ENCODE measurements around the gene SYP. TPM values are rescaled to one million over a fixed set of nuclear protein-coding genes. Genes with fewer than 3 reads are reported as not detected.

Gene SYP
- total RNA-seq, 2 donors from 2014 or later = 8.7 to 15.9 TPM

DNA sequence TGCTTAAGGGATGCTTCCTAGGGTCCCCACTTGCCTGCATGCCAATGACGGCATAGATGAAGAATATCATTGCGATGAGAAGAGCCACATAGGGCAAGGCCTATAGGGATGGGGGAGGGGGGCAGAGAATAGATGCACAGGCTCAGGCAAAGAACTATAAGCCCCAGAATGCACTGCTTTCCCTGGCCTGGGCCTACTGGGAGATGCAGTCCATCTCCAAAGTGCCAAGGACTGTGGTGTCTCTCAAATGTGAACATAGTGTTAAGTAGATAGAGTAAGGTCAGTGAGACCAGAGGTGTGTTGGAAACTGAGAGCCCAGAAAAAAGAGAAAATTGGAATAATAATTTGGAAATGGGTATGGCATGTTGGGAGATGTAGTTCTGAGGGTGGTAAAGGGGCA is 12.2 kb upstream of the SYP start:
- Mint-ChIP-seq H3K4me1 (ENCODE audit: low read depth) (no peaks in the 10 kb centered on the region), H3K9me3 (peaks cover 6 to 10% of the 10 kb centered on the region in 2 donors), H3K27ac (no peak overlapping the region), H3K4me3 (no peak overlapping the region), H3K36me3 (ENCODE audit: insufficient read depth in 2 of 2) (no peaks in the 10 kb centered on the region), H3K27me3 (ENCODE audit: low read depth) (peaks cover 13% of the 10 kb centered on the region)
- DNase-seq (no peak), ATAC-seq (replicated peaks in 1 of 2) (no peak)

DNA sequence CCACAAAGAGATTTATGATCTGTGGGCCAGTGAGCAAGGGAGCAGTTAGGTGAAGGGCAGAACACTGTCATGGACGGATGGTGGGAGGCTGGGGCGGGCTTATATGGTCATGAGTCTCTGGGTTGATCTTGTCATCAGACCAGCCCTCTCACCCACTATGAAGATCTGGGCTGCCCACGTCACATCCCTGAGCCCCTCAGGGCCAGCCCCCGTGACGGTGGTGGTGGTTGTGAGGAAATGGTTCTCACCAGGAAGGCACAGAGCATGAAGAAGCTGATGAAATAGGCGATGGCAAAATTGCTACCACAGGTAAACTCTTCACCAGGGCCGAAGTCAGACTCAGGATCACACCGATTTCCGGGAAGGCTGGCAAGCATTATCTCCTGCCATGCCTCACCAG is 11.1 kb upstream of the SYP start:
- Mint-ChIP-seq H3K36me3 (ENCODE audit: insufficient read depth in 2 of 2) (no peaks in the 10 kb centered on the region), H3K27me3 (ENCODE audit: low read depth) (peaks cover 12% of the 10 kb centered on the region), H3K9me3 (peaks cover 6 to 10% of the 10 kb centered on the region in 2 donors), H3K4me1 (ENCODE audit: low read depth) (no peaks in the 10 kb centered on the region), H3K27ac (no peak overlapping the region), H3K4me3 (no peak overlapping the region)
- DNase-seq (no peak), ATAC-seq (replicated peaks in 1 of 2) (no peak)

DNA sequence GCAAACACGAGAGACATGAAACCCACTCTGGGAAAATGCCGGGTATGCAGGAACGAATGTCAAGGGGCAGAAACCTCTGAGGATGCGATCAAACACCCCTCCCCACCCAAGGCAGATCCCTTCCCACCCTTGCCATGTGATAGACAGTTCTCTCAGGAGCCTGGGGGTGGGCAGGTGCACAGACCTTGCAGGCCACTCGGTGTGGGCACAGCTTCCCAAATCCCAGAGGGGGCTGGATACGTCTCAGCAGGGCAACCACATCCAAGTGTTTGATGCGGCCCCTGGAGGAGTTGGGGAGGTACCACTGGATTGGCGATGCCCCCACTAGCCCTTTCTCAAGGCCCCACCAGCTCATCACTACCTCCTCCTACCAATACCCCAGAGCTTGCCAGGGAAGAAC is 10.4 kb upstream of the SYP start:
- no peaks in the 10 kb centered on the region for H3K36me3 Mint-ChIP-seq (ENCODE audit: insufficient read depth in 2 of 2)
- no peak overlapping the region for H3K27ac Mint-ChIP-seq
- no peak for DNase-seq
- H3K9me3 Mint-ChIP-seq = peaks cover 6 to 10% of the 10 kb centered on the region in 2 donors
- ATAC-seq (replicated peaks in 1 of 2) = no peak
- no peak overlapping the region for H3K4me3 Mint-ChIP-seq
- no peaks in the 10 kb centered on the region for H3K4me1 Mint-ChIP-seq (ENCODE audit: low read depth)
- peaks cover 8% of the 10 kb centered on the region for H3K27me3 Mint-ChIP-seq (ENCODE audit: low read depth)

DNA sequence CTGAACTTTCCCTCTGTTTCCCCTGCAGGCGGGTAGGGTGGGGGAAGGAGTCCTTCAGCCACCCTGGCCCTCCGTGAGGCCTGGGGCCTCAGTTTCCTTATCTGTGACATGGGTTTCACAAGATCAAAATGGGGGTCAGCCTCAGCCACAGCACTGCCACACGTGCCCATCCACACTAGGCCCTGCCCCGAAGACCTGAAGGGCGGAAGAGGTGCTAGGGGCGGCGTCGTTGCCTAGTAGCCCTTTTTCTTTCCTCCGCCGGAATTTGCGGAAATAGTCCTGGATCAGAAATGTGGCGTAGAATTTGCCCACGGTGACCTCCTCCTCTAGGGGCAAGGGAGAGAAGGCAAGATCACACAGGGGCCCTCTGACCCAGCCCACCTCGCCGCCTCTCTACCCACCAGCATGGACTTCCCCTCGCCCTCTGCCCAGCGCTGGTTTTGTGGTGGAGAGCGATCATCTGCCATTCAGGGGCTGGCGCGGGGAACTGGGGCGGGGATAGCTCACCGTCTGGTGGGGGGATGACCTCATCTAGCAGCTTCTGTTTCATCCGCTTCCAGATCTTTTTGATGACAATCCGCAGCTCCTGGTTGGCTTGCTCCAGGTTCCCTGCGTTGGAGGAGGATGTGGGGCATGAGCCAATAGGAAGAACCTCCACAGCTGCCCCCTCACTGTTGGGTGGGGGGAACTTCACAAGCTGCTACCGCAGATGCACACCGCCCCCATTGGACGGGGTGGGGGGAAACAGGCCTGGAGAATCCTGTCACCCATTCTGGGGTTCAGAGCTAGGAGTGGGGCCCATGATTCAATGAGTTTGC is 9.7 kb upstream of the SYP start:
- H3K4me1 Mint-ChIP-seq (ENCODE audit: low read depth) = no peaks in the 10 kb centered on the region
- peaks cover 8% of the 10 kb centered on the region for H3K27me3 Mint-ChIP-seq (ENCODE audit: low read depth)
- H3K9me3 Mint-ChIP-seq = peaks cover 6 to 10% of the 10 kb centered on the region in 2 donors
- H3K4me3 Mint-ChIP-seq = peak overlapping the region in 1 of 2 donors; percentile 13
- no peak overlapping the region for H3K27ac Mint-ChIP-seq
- H3K36me3 Mint-ChIP-seq (ENCODE audit: insufficient read depth in 2 of 2) = no peaks in the 10 kb centered on the region
- DNase-seq = peak in 1 of 2 donors; percentile 30
- ATAC-seq (replicated peaks in 1 of 2) = peak; percentile 55 to 59

DNA sequence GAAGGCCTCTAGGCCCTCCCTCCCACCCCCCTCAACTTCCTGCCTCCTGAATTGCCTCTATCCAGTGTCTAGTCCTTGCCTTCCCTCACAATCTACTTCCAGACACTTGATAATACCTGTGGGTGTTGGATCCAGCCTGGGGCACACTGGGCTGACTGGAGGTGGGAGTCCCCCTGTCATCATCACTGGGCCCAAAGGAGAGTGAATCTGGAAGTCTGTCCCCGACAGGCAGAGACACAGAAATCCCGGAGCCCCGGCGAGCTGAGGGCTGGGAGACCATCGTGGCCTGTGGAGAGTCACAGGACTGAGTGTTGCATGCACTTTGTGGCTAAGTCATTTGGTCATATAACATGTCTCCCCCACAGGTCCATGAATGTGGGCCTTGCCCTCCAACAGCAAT is 8.4 kb upstream of the SYP start:
- no peaks in the 10 kb centered on the region for H3K36me3 Mint-ChIP-seq (ENCODE audit: insufficient read depth in 2 of 2)
- H3K4me1 Mint-ChIP-seq (ENCODE audit: low read depth) = no peaks in the 10 kb centered on the region
- no peak overlapping the region for H3K4me3 Mint-ChIP-seq
- no peak for ATAC-seq (replicated peaks in 1 of 2)
- H3K27ac Mint-ChIP-seq = no peak overlapping the region
- peaks cover 8% of the 10 kb centered on the region for H3K27me3 Mint-ChIP-seq (ENCODE audit: low read depth)
- peaks cover 4 to 10% of the 10 kb centered on the region in 2 donors for H3K9me3 Mint-ChIP-seq
- no peak for DNase-seq

DNA sequence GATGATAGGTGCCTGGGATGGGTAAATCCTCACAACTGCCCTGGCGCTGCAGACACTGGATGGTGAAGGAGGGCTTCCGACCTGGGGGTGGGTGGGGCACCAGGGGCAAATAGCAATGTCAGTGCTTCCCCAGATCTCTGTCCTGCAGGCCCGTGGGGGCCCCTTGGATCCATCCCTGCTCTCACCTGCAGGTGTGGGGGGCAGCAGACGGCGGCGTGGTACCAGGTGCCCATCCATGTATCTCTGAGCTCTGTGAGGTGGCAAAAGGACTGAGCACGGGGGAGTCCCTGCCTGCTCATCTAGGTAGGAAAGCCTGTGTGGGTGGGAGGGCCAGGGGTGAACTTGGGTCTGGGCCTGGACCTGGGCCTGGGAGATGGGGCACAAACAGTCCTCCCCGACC is 6.5 kb upstream of the SYP start:
- no peak overlapping the region for H3K4me3 Mint-ChIP-seq
- DNase-seq (no peak), ATAC-seq (replicated peaks in 1 of 2) (no peak)
- no peaks in the 10 kb centered on the region for H3K9me3 Mint-ChIP-seq
- peaks cover 8% of the 10 kb centered on the region for H3K27me3 Mint-ChIP-seq (ENCODE audit: low read depth)
- H3K36me3 Mint-ChIP-seq (ENCODE audit: insufficient read depth in 2 of 2) = no peaks in the 10 kb centered on the region
- H3K27ac Mint-ChIP-seq = no peak overlapping the region
- no peaks in the 10 kb centered on the region for H3K4me1 Mint-ChIP-seq (ENCODE audit: low read depth)

DNA sequence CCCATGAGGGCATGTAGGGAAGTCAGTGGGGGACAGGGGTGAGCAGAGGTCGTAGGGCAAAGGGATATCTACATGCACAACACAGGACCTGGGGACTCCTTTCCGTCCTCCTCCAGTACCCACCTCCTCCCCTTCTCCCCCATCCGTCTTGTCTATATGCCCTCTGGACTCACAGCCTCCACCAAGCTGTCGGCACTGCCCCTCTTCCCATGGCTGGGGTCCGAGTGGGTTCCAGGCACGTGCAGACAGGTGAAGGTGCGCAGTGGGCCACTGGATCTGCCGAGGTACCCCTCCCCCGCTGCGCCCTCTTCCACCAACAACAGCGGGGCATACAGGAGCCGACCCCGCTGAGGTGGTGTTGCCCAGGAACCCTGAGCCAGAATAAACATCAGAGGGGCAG is 5.5 kb upstream of the SYP start:
- Mint-ChIP-seq H3K9me3 (no peaks in the 10 kb centered on the region), H3K27ac (no peak overlapping the region), H3K36me3 (ENCODE audit: insufficient read depth in 2 of 2) (no peaks in the 10 kb centered on the region), H3K4me3 (no peak overlapping the region), H3K4me1 (ENCODE audit: low read depth) (peaks cover 4% of the 10 kb centered on the region), H3K27me3 (ENCODE audit: low read depth) (no peaks in the 10 kb centered on the region)
- DNase-seq (no peak), ATAC-seq (replicated peaks in 1 of 2) (no peak)

DNA sequence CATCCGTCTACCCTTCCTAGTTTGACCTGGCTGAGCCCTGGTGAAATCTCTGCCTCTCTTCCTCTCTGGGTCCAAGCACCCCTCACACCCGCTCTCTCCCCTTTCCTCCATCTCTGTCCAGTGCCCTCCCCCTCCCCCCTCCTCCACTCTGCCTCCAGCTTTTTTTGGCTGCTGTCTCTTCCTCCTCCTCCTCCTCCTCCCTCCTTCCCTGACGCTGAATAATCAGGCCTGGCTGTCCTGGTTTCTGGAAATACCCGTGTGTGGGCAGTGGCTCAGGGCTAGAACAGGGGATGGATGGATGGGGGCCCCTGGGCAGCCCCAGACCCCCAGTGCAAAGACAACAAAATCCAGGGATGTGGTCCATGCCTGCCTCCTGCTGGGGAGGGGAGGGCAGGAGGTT is 4.7 kb upstream of the SYP start:
- H3K36me3 Mint-ChIP-seq (ENCODE audit: insufficient read depth in 2 of 2) = no peaks in the 10 kb centered on the region
- no peak overlapping the region for H3K27ac Mint-ChIP-seq

DNA sequence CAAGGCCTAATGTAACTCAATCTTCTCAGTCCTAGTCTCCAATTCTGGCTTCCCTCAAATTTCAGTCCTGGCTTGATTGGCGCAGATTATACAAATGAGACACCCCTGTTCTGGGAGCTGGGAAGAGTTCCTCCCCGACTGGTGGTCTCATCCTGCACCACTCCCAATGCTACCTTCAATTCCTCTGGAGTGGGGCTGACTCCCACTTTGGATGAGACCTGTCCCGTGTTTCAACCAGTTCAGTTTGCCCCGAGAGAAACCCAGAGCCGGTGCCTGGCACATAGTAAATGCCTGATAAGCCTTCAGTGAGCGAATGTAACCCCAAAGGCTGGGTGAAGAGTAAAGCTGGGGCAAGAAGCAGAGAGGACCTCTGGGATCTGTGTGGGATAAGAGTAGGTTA is 4.0 kb upstream of the SYP start:
- Mint-ChIP-seq H3K27me3 (ENCODE audit: low read depth) (no peaks in the 10 kb centered on the region), H3K4me1 (ENCODE audit: low read depth) (peaks cover 9% of the 10 kb centered on the region), H3K4me3 (no peak overlapping the region), H3K27ac (no peak overlapping the region), H3K36me3 (ENCODE audit: insufficient read depth in 2 of 2) (no peaks in the 10 kb centered on the region), H3K9me3 (no peaks in the 10 kb centered on the region)
- DNase-seq (no peak), ATAC-seq (replicated peaks in 1 of 2) (no peak)

More for the DNA sequence above, 4.7 kb upstream of the SYP start:
- ATAC-seq (replicated peaks in 1 of 2) (no peak), DNase-seq (no peak)
- no peaks in the 10 kb centered on the region for H3K9me3 Mint-ChIP-seq
- peaks cover 6% of the 10 kb centered on the region for H3K4me1 Mint-ChIP-seq (ENCODE audit: low read depth)
- H3K4me3 Mint-ChIP-seq = no peak overlapping the region
- H3K27me3 Mint-ChIP-seq (ENCODE audit: low read depth) = no peaks in the 10 kb centered on the region

DNA sequence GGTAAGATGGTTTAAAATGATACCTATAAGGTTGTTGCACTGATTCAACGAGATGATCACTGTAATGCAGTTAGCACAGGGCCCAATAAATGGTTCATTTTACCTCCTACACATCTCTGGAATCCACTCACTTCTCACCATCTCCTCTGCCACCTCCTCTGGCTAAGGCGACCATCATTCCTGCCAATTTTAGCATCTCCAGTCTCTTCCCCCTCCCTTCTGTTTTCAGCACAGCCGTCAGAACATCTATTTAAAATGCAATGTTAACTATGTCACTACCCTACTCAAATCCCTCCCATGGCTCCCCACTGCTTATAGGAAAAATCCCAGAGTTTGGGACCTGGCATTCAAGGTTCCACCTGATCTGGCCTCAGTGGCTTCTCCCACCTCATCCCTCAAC is 3.5 kb upstream of the SYP start:
- no peak for ATAC-seq (replicated peaks in 1 of 2)
- no peak overlapping the region for H3K4me3 Mint-ChIP-seq
- DNase-seq = no peak
- H3K27ac Mint-ChIP-seq = no peak overlapping the region
- peaks cover 14% of the 10 kb centered on the region for H3K4me1 Mint-ChIP-seq (ENCODE audit: low read depth)
- no peaks in the 10 kb centered on the region for H3K36me3 Mint-ChIP-seq (ENCODE audit: insufficient read depth in 2 of 2)
- H3K9me3 Mint-ChIP-seq = no peaks in the 10 kb centered on the region
- H3K27me3 Mint-ChIP-seq (ENCODE audit: low read depth) = no peaks in the 10 kb centered on the region

DNA sequence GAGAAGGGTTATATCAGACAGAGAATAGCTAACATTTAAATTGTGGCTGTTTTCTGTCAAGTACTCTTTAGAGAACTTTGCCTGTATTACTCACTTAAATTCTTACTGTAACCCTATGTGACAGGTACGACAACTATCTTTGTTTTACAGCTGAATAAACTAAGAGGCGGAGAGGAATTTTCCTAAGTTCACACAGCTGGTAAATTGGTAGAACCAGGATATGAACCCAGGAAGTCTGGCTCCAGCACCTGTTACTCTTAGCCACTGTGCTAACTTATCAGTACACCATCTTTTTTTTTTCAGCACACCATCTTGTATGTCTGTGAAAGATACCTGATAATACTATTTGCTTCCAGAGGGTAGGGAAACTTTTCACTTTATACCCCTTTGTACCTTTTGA is 2.0 kb upstream of the SYP start:
- no peaks in the 10 kb centered on the region for H3K36me3 Mint-ChIP-seq (ENCODE audit: insufficient read depth in 2 of 2)
- ATAC-seq (replicated peaks in 1 of 2) = no peak
- no peak for DNase-seq
- H3K27ac Mint-ChIP-seq = no peak overlapping the region
- H3K4me3 Mint-ChIP-seq = no peak overlapping the region
- no peaks in the 10 kb centered on the region for H3K9me3 Mint-ChIP-seq
- H3K27me3 Mint-ChIP-seq (ENCODE audit: low read depth) = peaks cover 6% of the 10 kb centered on the region
- H3K4me1 Mint-ChIP-seq (ENCODE audit: low read depth) = peaks cover 21% of the 10 kb centered on the region

DNA sequence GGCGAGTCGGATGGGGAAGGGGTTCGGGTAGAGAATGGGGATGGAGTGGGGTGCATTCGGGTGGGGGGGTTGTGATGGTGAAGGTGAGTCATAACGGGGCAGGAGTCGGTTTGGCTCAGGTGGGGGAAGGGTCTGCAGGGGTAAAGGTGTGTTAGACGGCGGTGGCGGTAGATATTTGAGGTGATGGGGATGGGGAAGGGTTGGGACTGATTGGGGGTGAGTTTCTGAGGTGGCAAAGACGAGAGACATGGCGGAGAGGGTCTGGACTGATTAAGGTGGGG is 738 bp downstream of the SYP start:
- no peak for DNase-seq
- Mint-ChIP-seq H3K9me3 (no peaks in the 10 kb centered on the region), H3K4me3 (peak overlapping the region; percentile 64 to 78), H3K27ac (no peak overlapping the region), H3K4me1 (ENCODE audit: low read depth) (peaks cover 21% of the 10 kb centered on the region), H3K36me3 (ENCODE audit: insufficient read depth in 2 of 2) (peaks cover 0 to 3% of the 10 kb centered on the region in 2 donors), H3K27me3 (ENCODE audit: low read depth) (peaks cover 6% of the 10 kb centered on the region)
- ATAC-seq (replicated peaks in 1 of 2) = no peak

DNA sequence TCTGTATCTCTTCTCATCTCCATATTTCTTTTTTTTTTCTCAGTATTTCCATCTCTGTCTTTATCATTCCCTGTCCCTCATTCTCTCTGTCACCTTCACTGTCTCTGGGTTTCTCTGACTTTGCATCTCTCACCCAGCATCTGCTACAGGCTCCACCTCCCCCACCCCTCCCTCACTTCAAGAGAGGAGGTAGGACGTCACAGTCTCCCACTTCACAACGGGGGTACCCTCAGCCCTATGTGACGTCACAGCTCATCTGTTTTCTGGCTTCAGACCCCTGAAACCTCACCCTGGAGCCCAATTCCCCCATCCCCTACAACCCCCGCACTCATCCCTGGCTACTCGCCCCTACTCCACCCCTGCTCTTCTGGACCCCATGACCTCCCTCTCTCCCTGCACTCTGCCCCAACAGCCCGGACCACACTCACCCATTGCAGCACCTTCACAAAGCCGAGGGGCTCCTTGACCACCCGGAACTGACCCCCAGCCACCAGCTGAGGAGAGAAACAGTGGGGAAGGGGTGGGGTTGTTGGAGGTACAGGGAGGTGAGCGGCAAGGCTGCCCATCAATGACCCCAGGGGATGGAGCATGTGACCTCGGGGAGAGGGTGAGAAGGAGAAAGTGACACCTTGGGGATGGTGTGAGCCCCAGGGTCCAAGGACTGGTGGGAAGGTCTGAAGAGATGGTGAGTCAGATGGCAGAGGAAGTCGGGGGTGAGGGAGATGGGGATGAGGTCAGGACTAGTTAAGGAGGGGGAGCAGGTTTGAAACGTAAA is 1.3 kb downstream of the SYP start:
- Mint-ChIP-seq H3K27ac (no peak overlapping the region), H3K27me3 (ENCODE audit: low read depth) (peaks cover 6% of the 10 kb centered on the region), H3K36me3 (ENCODE audit: insufficient read depth in 2 of 2) (peaks cover 0 to 3% of the 10 kb centered on the region in 2 donors), H3K4me1 (ENCODE audit: low read depth) (peaks cover 26% of the 10 kb centered on the region), H3K4me3 (peak overlapping the region; percentile 64 to 78), H3K9me3 (no peaks in the 10 kb centered on the region)
- DNase-seq (peak in 1 of 2 donors; percentile 16), ATAC-seq (replicated peaks in 1 of 2) (peak; percentile 18 to 44)

Data from activated T-cell treated with anti-CD3 and anti-CD28 coated beads, Interleukin-2, amount 50 U/mL, for 72 hours (primary cell).